ENCODE data around the gene CCP110.

DNA sequence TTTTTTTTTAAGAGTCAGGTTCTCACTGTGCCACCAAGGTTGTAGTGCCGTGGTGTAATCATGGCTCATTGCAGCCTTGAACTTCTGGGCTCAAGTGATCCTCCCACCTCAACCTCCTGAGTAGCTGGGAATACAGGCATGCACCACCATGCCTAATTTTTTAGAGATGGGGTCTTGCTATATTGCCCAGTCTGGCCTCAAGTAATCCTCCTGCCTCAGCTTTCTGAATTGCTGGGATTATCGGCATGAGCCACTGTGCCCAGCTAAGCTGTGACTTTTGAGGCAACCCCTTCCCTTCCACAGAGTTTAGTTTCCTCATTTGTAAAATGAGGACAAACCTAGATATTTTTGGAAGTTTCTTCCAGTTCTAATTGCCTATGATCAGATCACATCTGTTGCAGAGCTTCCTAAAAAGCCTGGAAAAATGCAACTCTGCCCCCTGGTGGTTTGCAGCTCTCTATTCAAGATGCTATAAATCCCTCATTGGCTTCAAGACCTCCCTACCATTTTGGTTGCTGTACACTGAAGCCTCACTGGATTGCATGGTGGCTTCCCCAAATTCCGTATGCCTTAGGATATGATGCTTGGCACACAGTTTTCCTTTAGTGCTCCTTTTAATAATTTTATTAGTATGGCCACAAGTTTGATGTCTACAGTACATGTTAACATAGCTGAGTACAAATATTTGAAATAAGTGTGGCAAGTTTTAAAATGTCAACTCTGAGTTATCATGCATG lies 21.2 kb upstream of the CCP110 start:
- TF ChIP-seq, protein P1, sequence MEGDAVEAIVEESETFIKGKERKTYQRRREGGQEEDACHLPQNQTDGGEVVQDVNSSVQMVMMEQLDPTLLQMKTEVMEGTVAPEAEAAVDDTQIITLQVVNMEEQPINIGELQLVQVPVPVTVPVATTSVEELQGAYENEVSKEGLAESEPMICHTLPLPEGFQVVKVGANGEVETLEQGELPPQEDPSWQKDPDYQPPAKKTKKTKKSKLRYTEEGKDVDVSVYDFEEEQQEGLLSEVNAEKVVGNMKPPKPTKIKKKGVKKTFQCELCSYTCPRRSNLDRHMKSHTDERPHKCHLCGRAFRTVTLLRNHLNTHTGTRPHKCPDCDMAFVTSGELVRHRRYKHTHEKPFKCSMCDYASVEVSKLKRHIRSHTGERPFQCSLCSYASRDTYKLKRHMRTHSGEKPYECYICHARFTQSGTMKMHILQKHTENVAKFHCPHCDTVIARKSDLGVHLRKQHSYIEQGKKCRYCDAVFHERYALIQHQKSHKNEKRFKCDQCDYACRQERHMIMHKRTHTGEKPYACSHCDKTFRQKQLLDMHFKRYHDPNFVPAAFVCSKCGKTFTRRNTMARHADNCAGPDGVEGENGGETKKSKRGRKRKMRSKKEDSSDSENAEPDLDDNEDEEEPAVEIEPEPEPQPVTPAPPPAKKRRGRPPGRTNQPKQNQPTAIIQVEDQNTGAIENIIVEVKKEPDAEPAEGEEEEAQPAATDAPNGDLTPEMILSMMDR (IDR thresholded peaks at IDR 0.05) = peak; percentile 65 to 78 (median 70)
- TF ChIP-seq POLR2A (IDR thresholded peaks at IDR 0.05) = no peak

All from body of pancreas (tissue), 4 donors.